ENCODE measurements around the gene GPATCH8.
"Not testable (repeated sequence)": the region's sequence is repeated elsewhere in the genome, so short reads cannot be mapped to it uniquely, and the experiment has no call there.

The GPATCH8 gene

DNA sequence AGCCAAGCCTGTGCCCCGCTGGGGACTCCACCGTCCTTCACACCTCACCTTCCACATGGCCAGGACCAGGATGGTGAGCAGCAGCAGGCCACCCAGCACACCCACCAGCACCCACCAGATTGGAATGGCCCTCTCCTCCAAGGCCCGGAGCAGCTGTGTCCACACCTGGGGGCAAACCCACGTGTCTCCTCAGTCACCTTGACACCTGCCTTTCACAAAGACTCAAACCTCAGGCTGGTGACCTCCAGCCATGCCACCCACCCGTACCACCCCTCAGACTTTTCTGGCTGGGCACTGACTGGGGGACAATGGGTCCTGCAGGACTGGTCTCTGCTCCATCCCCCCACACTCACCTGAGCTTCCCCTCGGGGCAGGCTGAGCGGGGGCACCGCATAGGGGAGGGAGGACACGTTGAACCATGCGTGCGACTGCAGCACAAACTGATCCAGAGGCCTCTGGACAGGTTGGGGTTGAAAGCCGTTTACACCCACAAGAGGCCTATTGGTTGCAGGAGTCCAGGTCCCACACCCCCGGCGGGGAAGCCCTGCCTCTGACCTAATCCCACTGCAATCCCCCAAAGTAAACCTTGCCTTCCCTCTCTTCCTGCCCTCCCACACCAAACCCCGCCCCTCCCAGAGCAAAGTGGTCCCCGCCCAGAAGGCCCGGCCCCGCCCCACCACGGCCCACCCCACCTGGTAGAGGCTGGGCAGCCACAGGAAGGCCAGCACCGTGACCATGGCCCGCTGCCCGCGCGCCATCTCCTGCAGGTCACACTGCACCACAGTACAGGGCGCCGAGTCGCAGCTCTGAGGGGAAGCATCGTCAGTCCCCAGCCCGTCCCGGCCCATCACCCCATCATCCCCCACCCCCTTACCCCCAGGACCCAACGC, 128.7 kb downstream of the GPATCH8 start:
- DNase-seq (ENCODE audit: low spot score): peak; percentile 70
- TF ChIP-seq, protein P1, sequence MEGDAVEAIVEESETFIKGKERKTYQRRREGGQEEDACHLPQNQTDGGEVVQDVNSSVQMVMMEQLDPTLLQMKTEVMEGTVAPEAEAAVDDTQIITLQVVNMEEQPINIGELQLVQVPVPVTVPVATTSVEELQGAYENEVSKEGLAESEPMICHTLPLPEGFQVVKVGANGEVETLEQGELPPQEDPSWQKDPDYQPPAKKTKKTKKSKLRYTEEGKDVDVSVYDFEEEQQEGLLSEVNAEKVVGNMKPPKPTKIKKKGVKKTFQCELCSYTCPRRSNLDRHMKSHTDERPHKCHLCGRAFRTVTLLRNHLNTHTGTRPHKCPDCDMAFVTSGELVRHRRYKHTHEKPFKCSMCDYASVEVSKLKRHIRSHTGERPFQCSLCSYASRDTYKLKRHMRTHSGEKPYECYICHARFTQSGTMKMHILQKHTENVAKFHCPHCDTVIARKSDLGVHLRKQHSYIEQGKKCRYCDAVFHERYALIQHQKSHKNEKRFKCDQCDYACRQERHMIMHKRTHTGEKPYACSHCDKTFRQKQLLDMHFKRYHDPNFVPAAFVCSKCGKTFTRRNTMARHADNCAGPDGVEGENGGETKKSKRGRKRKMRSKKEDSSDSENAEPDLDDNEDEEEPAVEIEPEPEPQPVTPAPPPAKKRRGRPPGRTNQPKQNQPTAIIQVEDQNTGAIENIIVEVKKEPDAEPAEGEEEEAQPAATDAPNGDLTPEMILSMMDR (IDR thresholded peaks at IDR 0.05; ENCODE audit: extremely low read depth, insufficient read depth, missing control alignments): no peak
- in situ Hi-C loops (cut with MboI; ENCODE audit: low pct_unique_long_range_greater_than_20kb, low sequenced_read_pairs, unreplicated experiment): no loop called here

DNA sequence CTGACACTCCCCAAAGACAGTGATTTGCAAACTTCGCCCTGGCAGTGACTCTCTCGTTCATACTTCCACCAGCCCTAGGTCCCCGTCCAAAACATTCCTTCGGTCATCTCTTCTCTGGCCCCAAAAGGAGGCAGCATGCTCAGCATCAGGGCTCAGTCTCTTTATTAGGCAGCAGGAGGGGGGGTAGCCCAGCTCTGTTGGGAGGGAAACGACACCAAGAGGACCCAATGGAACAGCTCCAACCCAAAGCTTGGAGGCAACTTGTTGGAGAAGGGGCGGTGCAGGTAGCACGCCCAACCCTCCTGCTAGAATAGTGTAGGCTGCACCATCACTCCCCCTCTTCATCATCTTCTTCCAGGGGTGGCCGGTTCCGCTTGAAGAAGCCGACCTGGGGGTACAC, 131.2 kb downstream of the GPATCH8 start:
- in situ Hi-C loops (cut with MboI; ENCODE audit: low pct_unique_long_range_greater_than_20kb, low sequenced_read_pairs, unreplicated experiment): no loop called here
- TF ChIP-seq, protein P1 (IDR thresholded peaks at IDR 0.05; ENCODE audit: extremely low read depth, insufficient read depth, missing control alignments): no peak
- DNase-seq (ENCODE audit: low spot score): no peak

DNA sequence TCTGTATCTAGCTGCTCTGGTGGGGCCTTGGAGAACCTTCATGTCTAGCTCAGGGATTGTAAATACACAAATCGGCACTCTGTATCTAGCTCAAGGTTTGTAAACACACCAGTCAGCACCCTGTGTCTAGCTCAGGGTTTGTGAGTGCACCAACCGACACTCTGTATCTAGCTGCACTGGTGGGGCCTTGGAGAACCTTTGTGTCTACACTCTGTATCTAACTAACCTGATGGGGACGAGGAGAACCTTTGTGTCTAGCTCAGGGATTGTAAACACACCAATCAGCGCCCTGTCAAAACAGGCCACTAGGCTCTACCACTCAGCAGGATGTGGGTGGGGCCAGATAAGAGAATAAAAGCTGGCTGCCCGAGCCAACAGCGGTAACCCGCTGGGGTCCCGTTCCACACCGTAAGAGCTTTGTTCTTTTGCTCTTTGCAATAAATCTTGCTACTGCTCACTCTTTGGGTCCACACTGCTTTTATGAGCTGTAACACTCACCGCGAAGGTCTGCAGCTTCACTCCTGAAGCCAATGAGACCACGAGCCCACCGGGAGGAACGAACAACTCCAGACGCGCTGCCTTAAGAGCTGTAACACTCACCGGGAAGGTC, 133.7 kb downstream of the GPATCH8 start:
- in situ Hi-C loops (cut with MboI; ENCODE audit: low pct_unique_long_range_greater_than_20kb, low sequenced_read_pairs, unreplicated experiment); DNase-seq (ENCODE audit: low spot score): not testable (repeated sequence)

DNA sequence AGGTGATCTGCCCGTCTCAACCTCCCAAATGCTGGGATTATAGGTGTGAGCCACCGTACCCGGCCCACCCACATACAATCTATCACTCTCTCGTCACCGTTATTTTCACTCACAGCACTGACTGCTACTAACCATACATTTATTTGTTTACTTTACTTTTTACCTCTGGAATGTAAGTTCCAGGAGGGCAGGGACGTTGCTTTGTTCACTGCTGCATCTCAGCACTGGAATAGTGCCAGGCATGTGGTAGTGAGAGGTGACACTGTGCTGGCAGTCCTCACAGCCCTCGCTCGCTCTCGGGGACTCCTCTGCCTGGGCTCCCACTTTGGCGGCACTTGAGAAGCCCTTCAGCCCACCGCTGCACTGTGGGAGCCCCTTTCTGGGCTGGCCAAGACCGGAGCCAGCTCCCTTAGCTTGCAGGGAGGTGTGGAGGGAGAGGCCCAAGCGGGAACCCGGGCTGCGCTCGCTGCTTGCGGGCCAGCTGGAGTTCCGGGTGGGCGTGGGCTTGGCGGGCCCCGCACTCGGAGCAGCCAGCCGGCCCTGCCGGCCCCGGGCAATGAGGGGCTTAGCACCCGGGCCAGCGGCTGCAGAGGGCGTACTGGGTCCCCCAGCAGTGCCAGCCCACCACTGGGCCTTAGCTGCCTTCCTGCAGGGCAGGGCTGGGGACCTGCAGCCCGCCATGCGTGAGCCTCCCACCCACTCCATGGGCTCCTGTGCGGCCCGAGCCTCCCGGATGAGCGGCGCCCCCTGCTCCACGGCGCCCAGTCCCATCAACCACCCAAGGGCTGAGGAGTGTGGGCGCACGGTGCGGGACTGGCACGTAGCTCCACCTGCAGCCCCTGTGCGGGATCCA, 134.6 kb downstream of the GPATCH8 start:
- DNase-seq (ENCODE audit: low spot score); in situ Hi-C loops (cut with MboI; ENCODE audit: low pct_unique_long_range_greater_than_20kb, low sequenced_read_pairs, unreplicated experiment): not testable (repeated sequence)

DNA sequence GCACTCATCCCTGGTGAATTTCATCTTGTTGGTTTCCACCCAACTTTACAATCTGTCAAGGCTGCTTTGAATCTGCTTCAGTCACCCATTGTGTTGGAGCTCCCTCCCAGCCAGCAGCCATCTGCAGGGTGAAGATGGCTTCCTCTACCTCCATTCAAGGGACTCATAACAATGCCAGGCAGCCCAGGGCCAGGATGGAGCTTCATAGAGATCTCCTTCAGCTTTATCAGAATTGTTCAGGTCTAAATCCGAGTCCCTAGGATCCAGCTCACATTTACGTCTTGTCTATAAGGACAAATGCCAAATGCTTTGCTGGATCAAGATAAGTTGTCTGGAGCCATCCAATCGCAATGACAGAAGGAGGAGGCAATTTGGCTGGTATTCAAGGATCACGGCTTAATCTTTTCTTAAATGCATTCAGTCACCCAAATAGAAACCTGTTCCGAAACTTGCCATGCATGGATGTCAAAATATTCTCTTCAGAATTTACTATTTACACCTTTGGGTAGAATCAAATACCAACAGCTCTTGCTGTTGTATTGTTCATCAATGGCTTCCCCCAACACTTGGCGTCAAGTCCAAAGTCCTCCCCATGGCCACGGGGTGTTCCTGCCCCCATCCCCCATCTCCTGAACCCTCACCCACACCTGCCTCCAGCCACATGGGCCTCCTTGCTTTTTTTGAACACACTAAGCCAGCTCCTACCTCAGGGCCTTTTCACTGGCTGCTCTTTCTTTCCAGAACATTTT, 135.8 kb downstream of the GPATCH8 start:
- in situ Hi-C loops (cut with MboI; ENCODE audit: low pct_unique_long_range_greater_than_20kb, low sequenced_read_pairs, unreplicated experiment): no loop called here
- DNase-seq (ENCODE audit: low spot score): no peak
- TF ChIP-seq, protein P1 (IDR thresholded peaks at IDR 0.05; ENCODE audit: extremely low read depth, insufficient read depth, missing control alignments): no peak

DNA sequence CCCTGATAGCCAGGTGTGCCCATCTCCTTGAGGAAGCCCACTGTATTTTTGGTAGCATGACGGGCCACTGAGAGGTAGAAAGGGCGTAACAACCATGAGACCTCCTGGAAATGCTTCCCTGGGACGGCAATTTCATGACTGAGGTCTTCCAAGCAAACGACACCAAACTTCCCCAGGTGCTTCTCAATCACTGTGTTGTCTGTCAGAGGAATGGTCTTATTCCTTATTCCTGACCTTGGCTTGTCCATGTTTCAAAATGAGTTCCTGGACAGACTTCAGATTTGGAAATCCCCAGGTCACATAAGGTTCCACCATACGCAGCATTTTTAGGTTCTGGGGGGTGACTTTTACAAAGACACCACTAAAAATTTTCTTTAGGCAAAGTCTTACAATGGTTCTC, 138.2 kb downstream of the GPATCH8 start:
- in situ Hi-C loops (cut with MboI; ENCODE audit: low pct_unique_long_range_greater_than_20kb, low sequenced_read_pairs, unreplicated experiment); DNase-seq (ENCODE audit: low spot score): not testable (repeated sequence)

DNA sequence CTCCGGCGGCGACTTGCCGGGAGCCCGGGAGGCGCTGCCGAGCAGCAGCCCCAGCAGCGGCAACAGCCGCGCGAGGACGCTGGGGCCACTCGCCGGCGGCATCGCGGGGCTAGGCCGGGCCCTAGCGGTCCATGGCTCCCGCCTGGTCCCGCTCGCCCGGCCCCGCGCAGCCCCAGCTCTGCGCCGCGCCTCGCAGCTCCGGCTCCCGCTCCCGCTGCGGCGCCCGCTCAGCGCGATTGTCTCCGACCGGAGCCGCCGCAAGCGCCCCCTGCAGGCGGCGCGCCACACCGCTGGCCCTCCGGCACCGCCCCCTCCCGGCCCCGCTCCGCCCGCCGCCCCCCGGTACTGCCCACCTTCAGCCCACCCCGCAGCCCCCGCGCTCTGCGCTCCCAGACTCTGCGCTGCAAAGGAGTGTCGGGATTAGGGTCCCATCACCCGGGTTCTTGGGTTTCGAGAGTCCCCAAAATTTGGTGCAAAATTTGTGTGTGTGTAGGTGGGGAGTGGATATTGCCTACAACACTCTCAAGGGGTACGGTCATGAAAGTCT, 139.5 kb downstream of the GPATCH8 start, which contains the start of gene FAM171A2:
Gene FAM171A2 (minus strand): TSS at position 241 of the 547 bp plus-strand sequence. CDS start 139 bp downstream, at position 102.
- peak; percentile 95 for DNase-seq (ENCODE audit: low spot score)
- TF ChIP-seq, protein P1 (IDR thresholded peaks at IDR 0.05; ENCODE audit: extremely low read depth, insufficient read depth, missing control alignments): peak; percentile 87
- in situ Hi-C loops (cut with MboI; ENCODE audit: low pct_unique_long_range_greater_than_20kb, low sequenced_read_pairs, unreplicated experiment): no loop called here

Measured in GM13977 (cell line).